Prostate gland (tissue), 2 donors: ENCODE measurements around the gene NAA60. TPM values are rescaled to one million over a fixed set of nuclear protein-coding genes. Genes with fewer than 3 reads are reported as not detected.

ENCODE experiments used
- DNase-seq: peaks from one replicate; pipeline ENCODE4 v3.0.0-alpha.2; 2019; ENCODE audit warnings: low spot score
- H3K27ac ChIP-seq, 2 donors: fragments of 200-600 bp; sonication (generic); 2 replicates each; pipeline ENCODE4 v1.5.1; 2017 to 2019
- H3K27me3 ChIP-seq: fragments of 200-600 bp; sonication (generic); replicated peaks from 2 replicates; pipeline ENCODE4 v1.5.1; 2019; ENCODE audit not compliant: insufficient read depth
- H3K36me3 ChIP-seq, 2 donors: fragments of 200-600 bp; sonication (generic); 1 replicate in 1 of 2; 2 replicates in 1 of 2; pipeline versions ENCODE4 v1.5.1 to v1.8.1; 2017 to 2019
- H3K4me1 ChIP-seq: fragments of 200-600 bp; sonication (generic); replicated peaks from 2 replicates; pipeline ENCODE4 v1.5.1; 2019
- H3K4me3 ChIP-seq, 2 donors: fragments of 200-600 bp; sonication (generic); 2 replicates each; pipeline ENCODE4 v1.5.1; 2017 to 2019
- H3K9me3 ChIP-seq: fragments of 200-600 bp; sonication (generic); 2 replicates; pipeline ENCODE4 v1.5.1; 2017
- POLR2A ChIP-seq: fragments of 450-650 bp; IDR thresholded peaks from one replicate; pipeline ENCODE4 v1.6.1; 2016; ENCODE audit warnings: antibody characterized with exemption, mild to moderate bottlenecking
- POLR2AphosphoS5 ChIP-seq: sonication (generic); formaldehyde crosslinking; IDR thresholded peaks from one replicate; pipeline ENCODE4 v1.6.1; 2017; ENCODE audit warnings: antibody characterized with exemption
- WGBS: methylation state at CpG from one replicate; pipeline ENCODE4 v1.1.5; 2018; 5-methylcytosine and 5-hydroxymethylcytosine counted together
- intact Hi-C: fragments of 100-400 bp; cut with DNase I; formaldehyde crosslinking; loops from one replicate; pipeline ENCODE4 v1.14.2; 2022
- total RNA-seq, 2 donors: library from RNA; depleted of rRNA; stranded (reverse); fragments of >200 nt; gene quantifications; one replicate each; pipeline ENCODE4 v1.1.0, GENCODE V29; 2016
- TF ChIP-seq, protein P1 (sequence below), 4 experiments: fragments of 200-600 bp in 2 of 4; fragments of 450-650 bp in 2 of 4; sonication (generic) in 2 of 4; IDR thresholded peaks; 1 replicate in 3 of 4; 2 replicates in 1 of 4; pipeline ENCODE4 v1.5.1; 2016 to 2019; ENCODE audit warnings: antibody characterized with exemption in 4 of 4, mild to moderate bottlenecking in 2 of 4, moderate library complexity in 2 of 4

The NAA60 gene
- total RNA-seq, 2 donors from 2014 or later = 48.1 to 99.2 TPM

DNA sequence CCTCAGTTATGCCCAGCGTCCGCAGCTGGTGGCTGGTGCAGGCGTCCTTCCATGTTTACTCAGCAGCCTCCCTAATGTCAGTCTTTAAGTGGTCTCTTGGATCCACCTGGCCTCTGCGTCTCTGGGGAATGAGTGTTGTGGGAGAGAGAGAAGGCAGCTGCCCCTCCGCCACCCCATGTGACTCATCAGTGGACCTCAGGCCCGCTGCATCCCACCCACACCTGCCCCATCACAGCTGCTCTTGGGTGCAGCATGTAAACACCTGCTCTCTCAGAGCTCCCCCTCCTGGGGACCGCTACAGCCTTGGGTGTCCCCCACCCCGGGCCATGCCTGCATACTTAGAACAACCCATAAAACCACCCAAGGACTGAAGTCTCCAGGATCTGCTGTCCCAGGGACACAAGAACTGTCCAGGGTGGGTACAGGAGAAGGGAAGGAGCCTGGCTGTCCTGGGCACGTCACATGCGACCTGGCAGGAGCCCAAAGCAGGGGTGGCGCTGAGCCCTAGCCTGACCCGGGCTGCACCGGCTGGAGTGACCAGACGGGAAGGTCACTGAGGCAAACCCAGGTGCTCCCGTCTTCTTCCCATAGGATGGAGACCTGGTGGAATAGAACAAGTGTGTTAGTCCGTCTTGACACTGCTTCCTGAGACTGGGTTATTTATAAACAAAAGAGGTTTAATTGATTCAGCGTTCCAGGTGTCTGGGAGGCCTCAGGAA, 47.6 kb downstream of the NAA60 start:
- no peak overlapping the region for H3K27ac ChIP-seq
- no peaks in the 10 kb centered on the region for H3K4me1 ChIP-seq
- 55% methylated on average over 17 of the region's 17 CpGs for WGBS
- no peaks in the 10 kb centered on the region for H3K27me3 ChIP-seq
- DNase-seq = no peak
- H3K4me3 ChIP-seq = no peak overlapping the region
- H3K9me3 ChIP-seq = no peaks in the 10 kb centered on the region
- TF ChIP-seq POLR2A = no peak
- TF ChIP-seq, protein P1, sequence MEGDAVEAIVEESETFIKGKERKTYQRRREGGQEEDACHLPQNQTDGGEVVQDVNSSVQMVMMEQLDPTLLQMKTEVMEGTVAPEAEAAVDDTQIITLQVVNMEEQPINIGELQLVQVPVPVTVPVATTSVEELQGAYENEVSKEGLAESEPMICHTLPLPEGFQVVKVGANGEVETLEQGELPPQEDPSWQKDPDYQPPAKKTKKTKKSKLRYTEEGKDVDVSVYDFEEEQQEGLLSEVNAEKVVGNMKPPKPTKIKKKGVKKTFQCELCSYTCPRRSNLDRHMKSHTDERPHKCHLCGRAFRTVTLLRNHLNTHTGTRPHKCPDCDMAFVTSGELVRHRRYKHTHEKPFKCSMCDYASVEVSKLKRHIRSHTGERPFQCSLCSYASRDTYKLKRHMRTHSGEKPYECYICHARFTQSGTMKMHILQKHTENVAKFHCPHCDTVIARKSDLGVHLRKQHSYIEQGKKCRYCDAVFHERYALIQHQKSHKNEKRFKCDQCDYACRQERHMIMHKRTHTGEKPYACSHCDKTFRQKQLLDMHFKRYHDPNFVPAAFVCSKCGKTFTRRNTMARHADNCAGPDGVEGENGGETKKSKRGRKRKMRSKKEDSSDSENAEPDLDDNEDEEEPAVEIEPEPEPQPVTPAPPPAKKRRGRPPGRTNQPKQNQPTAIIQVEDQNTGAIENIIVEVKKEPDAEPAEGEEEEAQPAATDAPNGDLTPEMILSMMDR (IDR thresholded peaks at IDR 0.05) = no peak
- no peak for TF ChIP-seq POLR2AphosphoS5
- intact Hi-C loops = no loop called here
- peaks cover 0 to under 1% of the 10 kb centered on the region in 2 donors for H3K36me3 ChIP-seq

GRCh38 chr16:3492356-3492755, 48.9 kb downstream of the NAA60 start:
- intact Hi-C loops = no loop called here

GRCh38 chr16:3494386-3494973, 51.0 kb downstream of the NAA60 start:
- TF ChIP-seq, protein P1 (IDR thresholded peaks at IDR 0.05) = no peak
- TF ChIP-seq POLR2A = no peak
- no peak for TF ChIP-seq POLR2AphosphoS5
- Histone ChIP-seq H3K9me3 (no peaks in the 10 kb centered on the region), H3K4me1 (no peaks in the 10 kb centered on the region), H3K36me3 (no peaks in the 10 kb centered on the region), H3K4me3 (no peak overlapping the region), H3K27me3 (no peaks in the 10 kb centered on the region), H3K27ac (no peak overlapping the region)
- WGBS = 94% methylated on average over 16 of the region's 16 CpGs
- no peak for DNase-seq
- intact Hi-C loops = no loop called here

More at GRCh38 chr16:3492356-3492755, 48.9 kb downstream of the NAA60 start:
- Histone ChIP-seq H3K9me3 (no peaks in the 10 kb centered on the region), H3K36me3 (no peaks in the 10 kb centered on the region), H3K27me3 (no peaks in the 10 kb centered on the region), H3K4me1 (no peaks in the 10 kb centered on the region), H3K27ac (no peak overlapping the region), H3K4me3 (no peak overlapping the region)
- 87% methylated on average over 10 of the region's 10 CpGs for WGBS
- DNase-seq = no peak
- TF ChIP-seq, protein P1 (IDR thresholded peaks at IDR 0.05) = no peak
- no peak for TF ChIP-seq POLR2AphosphoS5
- TF ChIP-seq POLR2A = no peak

DNA sequence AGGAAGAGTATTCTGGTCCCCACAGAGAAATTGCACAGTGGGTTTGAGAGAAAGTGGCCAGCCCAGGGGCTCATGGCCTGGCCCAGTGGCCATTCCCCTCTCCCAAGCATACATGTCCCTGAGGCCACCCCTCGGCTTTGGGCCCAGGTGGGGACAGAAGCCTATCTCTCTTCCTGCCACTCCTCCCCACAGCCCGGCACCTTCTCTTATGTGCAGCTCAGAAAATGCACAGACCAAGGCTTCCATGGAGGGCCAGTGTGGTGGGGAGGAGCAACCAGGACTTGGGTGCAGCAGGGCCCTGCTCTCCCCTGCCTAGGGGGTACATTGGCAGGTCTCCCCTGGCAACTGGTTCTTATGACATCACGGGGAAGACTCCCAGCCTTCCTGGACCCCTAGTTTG, 51.7 kb downstream of the NAA60 start, which contains the start of gene C16orf90:
Gene C16orf90 (minus strand): TSS at position 314 of the 400 bp plus-strand sequence. CDS start 68 bp downstream, at position 246.
- Histone ChIP-seq H3K4me3 (no peak within 1 kb of the TSS), H3K27ac (no peak within 1 kb of the TSS), H3K4me1 (no peaks in the 10 kb centered on the region), H3K9me3 (no peaks in the 10 kb centered on the region), H3K36me3 (no peaks in the 10 kb centered on the region), H3K27me3 (no peaks in the 10 kb centered on the region)
- WGBS = 91% methylated on average over 3 of the region's 3 CpGs
- intact Hi-C loops = no loop called here
- TF ChIP-seq, protein P1 (IDR thresholded peaks at IDR 0.05) = no peak
- TF ChIP-seq POLR2AphosphoS5 (no peak), POLR2A (no peak)
- no peak for DNase-seq
